Keratinocyte (primary cell): ENCODE results near the gene DNAH8. TPM values are rescaled to one million over a fixed set of nuclear protein-coding genes. Genes with fewer than 3 reads are reported as not detected.

Source experiments
- DNase-seq: peaks from one replicate; pipeline ENCODE4 v3.0.0-alpha.2; 2011; ENCODE audit warnings: low read depth, missing footprints, low spot score
- FAIRE-seq: peaks from 2 replicates; lab custom pipeline; 2011; peaks lifted over from hg19 to GRCh38; lab: Jason Lieb, UNC
- H2AFZ ChIP-seq: 2 replicates; pipeline ENCODE4 v1.6.0; 2012; ENCODE audit warnings: low read length, control low read depth, inconsistent platforms; ENCODE audit not compliant: control insufficient read depth
- H3K27ac ChIP-seq: 2 replicates; pipeline ENCODE4 v1.5.1; 2011; ENCODE audit warnings: low read length; ENCODE audit not compliant: control insufficient read depth, insufficient read depth
- H3K27me3 ChIP-seq: 3 replicates; pipeline ENCODE4 v1.6.0; 2011; ENCODE audit warnings: low read length; ENCODE audit not compliant: control insufficient read depth, insufficient read depth; ENCODE audit errors: extremely low read depth
- H3K36me3 ChIP-seq, 2 experiments: 2 replicates in 1 of 2; 3 replicates in 1 of 2; pipeline ENCODE4 v1.5.1; 2011; ENCODE audit warnings: low read length in 2 of 2, mild to moderate bottlenecking in 1 of 2; ENCODE audit not compliant: control insufficient read depth in 2 of 2, insufficient read depth in 2 of 2; ENCODE audit errors: extremely low read depth in 1 of 2
- H3K4me1 ChIP-seq: 3 replicates; pipeline ENCODE4 v1.5.1; 2011; ENCODE audit warnings: low read length; ENCODE audit not compliant: control insufficient read depth, insufficient read depth; ENCODE audit errors: extremely low read depth
- H3K4me2 ChIP-seq: 3 replicates; pipeline ENCODE4 v1.6.0; 2011; ENCODE audit warnings: low read depth, low read length; ENCODE audit not compliant: control insufficient read depth, insufficient read depth; ENCODE audit errors: extremely low read depth
- H3K4me3 ChIP-seq, 3 experiments: fragments of 200-600 bp in 1 of 3; sonication (generic) in 1 of 3; 2 replicates in 2 of 3; 3 replicates in 1 of 3; pipeline ENCODE4 v1.5.1; 2011 to 2016; ENCODE audit warnings: low read length in 3 of 3, mild to moderate bottlenecking in 3 of 3, control low read depth in 2 of 3, inconsistent platforms in 1 of 3, low read depth in 1 of 3, mixed read lengths in 1 of 3, mixed run types in 1 of 3, moderate library complexity in 1 of 3; ENCODE audit not compliant: control insufficient read depth in 2 of 3, insufficient read depth in 2 of 3; ENCODE audit errors: extremely low read depth in 1 of 3
- H3K79me2 ChIP-seq: 2 replicates; pipeline ENCODE4 v1.6.0; 2012; ENCODE audit warnings: low read length; ENCODE audit not compliant: control insufficient read depth, insufficient read depth
- H3K9ac ChIP-seq: 3 replicates; pipeline ENCODE4 v1.6.0; 2011; ENCODE audit warnings: low read length; ENCODE audit not compliant: control insufficient read depth, insufficient read depth; ENCODE audit errors: extremely low read depth
- H3K9me1 ChIP-seq: 3 replicates; pipeline ENCODE4 v1.6.0; 2011; ENCODE audit warnings: low read length; ENCODE audit not compliant: control insufficient read depth, insufficient read depth; ENCODE audit errors: extremely low read depth
- H3K9me3 ChIP-seq: 2 replicates; pipeline ENCODE4 v1.5.1; 2012; ENCODE audit warnings: low read depth, low read length; ENCODE audit not compliant: control insufficient read depth
- H4K20me1 ChIP-seq: 3 replicates; pipeline ENCODE4 v1.6.0; 2011; ENCODE audit warnings: low read length; ENCODE audit not compliant: control insufficient read depth, insufficient read depth; ENCODE audit errors: extremely low read depth
- EZH2 ChIP-seq: IDR thresholded peaks from one replicate; pipeline ENCODE4 v1.6.1; 2012; ENCODE audit warnings: inconsistent platforms, mild to moderate bottlenecking, low read length, moderate library complexity
- dilution Hi-C: fragments of 300-500 bp; cut with MboI; formaldehyde crosslinking; loops from one replicate; pipeline ENCODE4 v1.7.0; 2020; ENCODE audit warnings: low sequenced_read_pairs; ENCODE audit not compliant: extremely low pct_ligation_motif_present
- polyA plus RNA-seq, 5 experiments: library from polyadenylated mRNA; depleted of rRNA in 3 of 5; stranded (reverse) in 3 of 5; stranded (forward) in 1 of 5; unstranded in 1 of 5; fragments of >200 nt; gene quantifications; 1 replicate in 1 of 5; 2 replicates in 3 of 5; 3 replicates in 1 of 5; pipeline versions ENCODE4 v1.2.1 to v1.2.3, GENCODE V29; 2011 to 2012; ENCODE audit warnings: missing spikeins in 2 of 5, low read depth in 1 of 5, low replicate concordance in 1 of 5
- TF ChIP-seq, protein P1 (sequence below), 3 experiments: IDR thresholded peaks in 1 of 3; conservative IDR thresholded peaks in 1 of 3; optimal IDR thresholded peaks in 1 of 3; 2 replicates in 2 of 3; 3 replicates in 1 of 3; pipeline versions ENCODE3 to v1.5.1; 2011; ENCODE audit warnings: low read length in 3 of 3, mild to moderate bottlenecking in 3 of 3, moderate library complexity in 2 of 3, control low read depth in 1 of 3, inconsistent platforms in 1 of 3; ENCODE audit not compliant: insufficient read depth in 2 of 3; ENCODE audit errors: extremely low read depth in 1 of 3

The DNAH8 gene
- polyA plus RNA-seq, 1 donor (not counting 4 experiments of a cell fraction or from before 2014, with no cell fraction given): 0.01 TPM

- H3K4me1 ChIP-seq: no peaks in the 10 kb centered on the region
- no peak overlapping the region for H2AFZ ChIP-seq
- H3K9me3 ChIP-seq: no peaks in the 10 kb centered on the region
- no peaks in the 10 kb centered on the region for H3K9me1 ChIP-seq
- dilution Hi-C loops: no loop called here
- TF ChIP-seq EZH2: no peak
- TF ChIP-seq, protein P1, sequence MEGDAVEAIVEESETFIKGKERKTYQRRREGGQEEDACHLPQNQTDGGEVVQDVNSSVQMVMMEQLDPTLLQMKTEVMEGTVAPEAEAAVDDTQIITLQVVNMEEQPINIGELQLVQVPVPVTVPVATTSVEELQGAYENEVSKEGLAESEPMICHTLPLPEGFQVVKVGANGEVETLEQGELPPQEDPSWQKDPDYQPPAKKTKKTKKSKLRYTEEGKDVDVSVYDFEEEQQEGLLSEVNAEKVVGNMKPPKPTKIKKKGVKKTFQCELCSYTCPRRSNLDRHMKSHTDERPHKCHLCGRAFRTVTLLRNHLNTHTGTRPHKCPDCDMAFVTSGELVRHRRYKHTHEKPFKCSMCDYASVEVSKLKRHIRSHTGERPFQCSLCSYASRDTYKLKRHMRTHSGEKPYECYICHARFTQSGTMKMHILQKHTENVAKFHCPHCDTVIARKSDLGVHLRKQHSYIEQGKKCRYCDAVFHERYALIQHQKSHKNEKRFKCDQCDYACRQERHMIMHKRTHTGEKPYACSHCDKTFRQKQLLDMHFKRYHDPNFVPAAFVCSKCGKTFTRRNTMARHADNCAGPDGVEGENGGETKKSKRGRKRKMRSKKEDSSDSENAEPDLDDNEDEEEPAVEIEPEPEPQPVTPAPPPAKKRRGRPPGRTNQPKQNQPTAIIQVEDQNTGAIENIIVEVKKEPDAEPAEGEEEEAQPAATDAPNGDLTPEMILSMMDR (optimal IDR thresholded peaks at IDR 0.05 in 1 of 3, IDR thresholded peaks at IDR 0.05 in 1 of 3, conservative IDR thresholded peaks at IDR 0.05 in 1 of 3; ENCODE audit: extremely low read depth in 1 of 3, insufficient read depth in 2 of 3, low read length in 3 of 3): no peak
- H3K79me2 ChIP-seq: no peaks in the 10 kb centered on the region
- no peak overlapping the region for H3K4me3 ChIP-seq
- no peaks in the 10 kb centered on the region for H3K36me3 ChIP-seq
- H3K27me3 ChIP-seq: peaks cover 5% of the 10 kb centered on the region
- H3K27ac ChIP-seq: no peak overlapping the region
- H4K20me1 ChIP-seq: no peaks in the 10 kb centered on the region
- FAIRE-seq (no peak), DNase-seq (no peak)
- no peak overlapping the region for H3K4me2 ChIP-seq
- H3K9ac ChIP-seq: no peak overlapping the region
These were observed 303.0 kb downstream of the DNAH8 start for GRCh38 chr6:39018103-39018502.

GRCh38 chr6:39020136-39020535 lies 305.0 kb downstream of the DNAH8 start:
- no peak overlapping the region for H3K4me2 ChIP-seq
- no peaks in the 10 kb centered on the region for H3K4me1 ChIP-seq
- dilution Hi-C loops: no loop called here
- H4K20me1 ChIP-seq: no peaks in the 10 kb centered on the region
- no peaks in the 10 kb centered on the region for H3K9me1 ChIP-seq
- no peak overlapping the region for H3K9ac ChIP-seq
- H3K9me3 ChIP-seq: no peaks in the 10 kb centered on the region
- DNase-seq: no peak
- no peaks in the 10 kb centered on the region for H3K79me2 ChIP-seq
- no peak for FAIRE-seq
- H2AFZ ChIP-seq: no peak overlapping the region
- peaks cover 5% of the 10 kb centered on the region for H3K27me3 ChIP-seq
- no peak overlapping the region for H3K4me3 ChIP-seq
- no peak overlapping the region for H3K27ac ChIP-seq
- no peaks in the 10 kb centered on the region for H3K36me3 ChIP-seq
- TF ChIP-seq EZH2: no peak
- TF ChIP-seq, protein P1 (optimal IDR thresholded peaks at IDR 0.05 in 1 of 3, IDR thresholded peaks at IDR 0.05 in 1 of 3, conservative IDR thresholded peaks at IDR 0.05 in 1 of 3; ENCODE audit: extremely low read depth in 1 of 3, insufficient read depth in 2 of 3, low read length in 3 of 3): no peak
